Stimulated activated CD4-positive, alpha-beta T cell treated with anti-CD3 and anti-CD28 coated beads, Interleukin-15, amount 100 ng/mL, for 48 hours (primary cell): Measurements from ENCODE around the gene NAV2.

Experiments used
- DNase-seq, 2 donors: peaks; one replicate each; pipeline ENCODE4 v3.0.0-alpha.2; 2020; ENCODE audit warnings: low read depth in 2 of 2

NAV2 gene

GRCh38 chr11:19811380-19811779 lies 98.7 kb downstream of the NAV2 start:
- no peak for DNase-seq

GRCh38 chr11:19812096-19812495 lies 99.5 kb downstream of the NAV2 start:
- DNase-seq: no peak

GRCh38 chr11:19812710-19813109 lies 100.1 kb downstream of the NAV2 start:
- DNase-seq: no peak

GRCh38 chr11:19813158-19813879 lies 100.7 kb downstream of the NAV2 start:
- DNase-seq: no peak

- DNase-seq: no peak
Observed at GRCh38 chr11:19814421-19814820, 101.8 kb downstream of the NAV2 start.

GRCh38 chr11:19816040-19816439 lies 103.4 kb downstream of the NAV2 start:
- no peak for DNase-seq

GRCh38 chr11:19816817-19817216 lies 104.2 kb downstream of the NAV2 start:
- DNase-seq: no peak

GRCh38 chr11:19817265-19817851 lies 104.7 kb downstream of the NAV2 start:
- no peak for DNase-seq

- no peak for DNase-seq
Observed at GRCh38 chr11:19817870-19818269, 105.2 kb downstream of the NAV2 start.

- DNase-seq: no peak
Observed at GRCh38 chr11:19818619-19819018, 106.0 kb downstream of the NAV2 start.

GRCh38 chr11:19819148-19819547 lies 106.5 kb downstream of the NAV2 start:
- no peak for DNase-seq

GRCh38 chr11:19820100-19820499 lies 107.5 kb downstream of the NAV2 start:
- DNase-seq: no peak

GRCh38 chr11:19821412-19821875 lies 108.8 kb downstream of the NAV2 start:
- no peak for DNase-seq

- DNase-seq: no peak
Observed at GRCh38 chr11:19821993-19822392, 109.4 kb downstream of the NAV2 start.

GRCh38 chr11:19822531-19822930 lies 109.9 kb downstream of the NAV2 start:
- no peak for DNase-seq

- DNase-seq: no peak
Observed at GRCh38 chr11:19826606-19827005, 114.0 kb downstream of the NAV2 start.

GRCh38 chr11:19827399-19828135 lies 114.9 kb downstream of the NAV2 start:
- no peak for DNase-seq

GRCh38 chr11:19828382-19829108 lies 115.9 kb downstream of the NAV2 start:
- no peak for DNase-seq

GRCh38 chr11:19829109-19829837 lies 116.6 kb downstream of the NAV2 start:
- no peak for DNase-seq

GRCh38 chr11:19832086-19832750 lies 119.6 kb downstream of the NAV2 start:
- no peak for DNase-seq

- no peak for DNase-seq
Observed at GRCh38 chr11:19832901-19833300, 120.3 kb downstream of the NAV2 start.
